HPDE6-E6E7 (cell line): Measurements from ENCODE around the gene DIPK1C.

ENCODE experiments used
- DNase-seq: peaks from one replicate; pipeline ENCODE4 v3.0.0; 2011; ENCODE audit warnings: missing footprints; ENCODE audit errors: extremely low spot score

The DIPK1C gene

DNA sequence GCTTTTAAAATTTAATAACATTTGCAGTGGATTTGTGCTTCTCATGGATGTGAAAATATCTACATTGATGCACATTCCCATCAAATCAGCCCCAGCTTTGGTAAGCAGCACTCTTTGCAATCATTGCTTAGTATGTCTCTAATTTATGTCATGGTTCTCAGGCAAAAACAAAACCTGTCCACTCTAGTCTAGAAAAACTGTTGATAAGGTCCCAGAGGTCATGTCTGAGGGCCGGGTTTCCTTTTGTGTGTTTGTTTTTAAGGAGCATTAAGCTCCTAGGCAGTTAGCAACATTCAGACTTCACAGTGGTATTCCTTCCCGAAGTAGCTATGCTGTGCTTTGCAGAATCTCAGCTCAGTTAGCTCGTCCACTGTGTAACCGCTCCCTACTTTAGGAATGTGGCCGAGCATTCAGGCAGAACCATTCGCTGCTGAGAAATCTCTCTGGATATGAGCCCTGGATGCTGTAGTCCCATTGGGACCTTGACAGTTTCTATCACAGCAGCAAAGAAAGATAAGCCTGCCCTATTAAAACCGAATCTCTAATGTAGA lies 4.0 kb downstream of the DIPK1C start:
- DNase-seq, result no peak

DNA sequence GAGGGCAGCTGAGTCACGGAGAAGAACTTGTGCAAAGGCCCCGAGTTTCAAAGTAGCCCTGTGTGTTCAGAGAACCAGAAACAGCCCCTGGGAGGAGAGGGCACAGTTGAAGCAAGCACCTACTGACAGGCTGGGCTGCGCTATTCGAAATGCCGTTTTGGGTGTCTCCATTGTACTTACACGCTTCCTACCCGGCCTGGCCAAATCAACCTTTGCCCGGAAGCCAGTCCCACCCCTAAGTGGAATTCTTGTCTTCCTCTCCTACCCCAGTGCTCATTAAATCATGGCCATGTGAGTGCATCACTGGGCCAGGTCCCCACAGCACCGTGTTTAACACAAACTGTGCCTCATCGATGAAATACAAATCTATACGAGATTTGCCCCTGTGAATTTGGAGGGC lies 6.0 kb downstream of the DIPK1C start:
- DNase-seq, result no peak

DNA sequence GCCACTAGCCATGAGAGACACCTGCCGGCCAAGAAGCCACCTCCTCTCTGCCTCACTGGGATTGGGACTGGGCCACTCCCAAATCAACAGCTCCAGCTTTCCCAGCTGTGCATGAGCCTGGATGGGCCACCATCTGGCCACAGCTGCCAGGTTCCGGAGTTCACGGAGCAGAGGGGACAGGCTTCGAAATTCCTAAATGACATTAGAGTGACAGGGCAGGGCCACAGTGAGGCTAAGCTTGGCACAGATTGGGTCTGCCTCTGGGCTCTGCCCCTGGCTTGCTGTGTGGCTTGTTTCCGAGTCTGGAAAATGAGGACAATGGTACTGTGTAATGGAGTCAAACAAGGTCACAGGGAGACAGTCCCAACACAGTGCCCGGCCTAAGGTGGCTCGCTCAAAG lies 6.5 kb downstream of the DIPK1C start:
- DNase-seq, result no peak

DNA sequence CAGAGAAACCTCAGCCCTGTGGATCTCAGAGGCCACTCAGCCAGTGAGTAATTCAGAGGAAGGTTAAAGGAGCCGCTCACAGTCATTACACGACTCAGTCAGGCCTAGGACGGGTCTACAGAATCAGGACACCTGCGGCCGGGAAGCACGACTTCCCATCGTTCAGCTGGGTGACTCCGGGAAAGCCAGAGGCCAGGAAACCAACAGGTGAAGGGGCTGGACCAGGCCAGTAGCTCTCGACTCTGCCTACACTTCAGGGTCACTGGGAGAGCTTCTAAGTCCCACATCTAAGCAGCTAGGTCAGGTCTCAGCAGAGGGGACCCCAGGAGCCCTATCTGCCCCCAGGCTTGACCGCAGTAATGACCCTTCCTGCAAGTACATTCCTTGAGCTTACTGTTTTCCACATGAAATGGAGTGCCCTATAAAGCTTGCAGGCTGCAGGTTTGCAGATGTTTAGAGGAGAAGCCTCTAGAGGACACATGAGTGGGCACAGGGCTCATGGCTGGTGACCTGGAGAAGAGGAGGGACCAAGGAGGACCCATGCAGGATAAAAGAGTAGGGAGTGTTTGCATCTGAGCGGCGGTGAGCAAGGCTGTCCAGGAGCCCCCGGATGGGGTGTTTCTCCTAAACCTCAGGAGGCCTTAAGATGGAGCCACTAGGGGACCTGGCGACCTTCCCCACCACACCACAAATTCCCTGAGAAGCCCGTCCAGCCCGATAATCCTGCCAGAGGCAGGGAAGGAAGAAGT lies 9.5 kb downstream of the DIPK1C start:
- DNase-seq, result no peak

DNA sequence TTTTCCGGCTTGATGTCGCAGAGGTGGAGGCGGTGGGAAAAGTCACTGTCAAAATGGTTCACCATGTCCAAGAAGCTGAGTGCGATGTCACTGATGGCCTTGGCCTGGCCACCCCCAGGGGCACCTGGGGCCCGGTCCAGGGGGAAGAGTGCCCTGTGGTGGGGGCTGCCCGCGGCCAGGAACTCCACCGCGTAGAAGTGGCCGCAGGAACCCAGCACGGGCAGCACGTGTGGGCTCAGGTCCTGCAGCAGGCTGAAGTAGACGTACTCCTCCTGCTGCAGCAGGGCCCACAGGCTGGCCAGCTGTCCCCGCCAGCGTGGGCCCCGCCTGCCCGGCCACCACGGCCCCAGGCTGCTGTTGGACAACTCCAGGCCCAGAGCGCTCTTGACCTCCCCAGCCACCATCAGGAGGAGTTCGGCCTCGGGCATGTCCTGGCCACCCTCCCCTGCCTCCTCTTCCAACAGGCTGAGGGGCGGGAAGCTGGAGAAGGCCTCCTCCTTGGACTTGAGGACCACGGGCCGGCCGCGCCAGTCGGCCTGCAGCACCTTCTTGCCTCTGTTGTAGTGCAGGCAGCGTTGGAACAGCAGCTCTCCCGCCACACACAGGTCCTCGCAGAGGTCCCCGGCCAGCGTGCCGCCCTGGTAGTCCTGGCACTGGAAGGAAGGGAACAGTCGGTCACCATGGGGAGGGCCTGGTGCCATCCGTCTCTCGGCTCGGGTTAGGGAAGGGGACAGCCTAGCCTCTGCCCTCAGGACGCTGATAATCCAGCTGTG lies 10.3 kb downstream of the DIPK1C start:
- no peak for DNase-seq

DNA sequence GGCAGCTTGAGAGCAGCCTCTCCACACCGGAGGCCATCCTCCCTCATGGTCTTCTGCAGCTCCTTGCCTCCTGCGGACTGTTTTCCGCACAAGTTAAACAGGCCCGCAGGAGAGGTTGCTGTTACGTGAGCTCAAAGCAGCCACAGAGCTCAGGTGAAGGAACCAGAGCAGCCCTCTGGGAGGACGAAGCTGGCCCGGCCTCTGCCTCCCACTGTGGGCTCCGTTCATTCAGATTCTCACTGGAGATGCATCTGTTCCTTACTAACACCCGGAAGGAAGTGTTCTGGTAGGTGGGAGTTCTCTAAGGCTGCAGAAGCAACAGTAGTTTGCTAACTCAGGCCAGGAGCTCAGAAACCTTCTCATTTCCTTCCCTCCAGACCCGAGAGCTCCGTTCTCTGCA lies 10.9 kb downstream of the DIPK1C start:
- DNase-seq, result no peak

DNA sequence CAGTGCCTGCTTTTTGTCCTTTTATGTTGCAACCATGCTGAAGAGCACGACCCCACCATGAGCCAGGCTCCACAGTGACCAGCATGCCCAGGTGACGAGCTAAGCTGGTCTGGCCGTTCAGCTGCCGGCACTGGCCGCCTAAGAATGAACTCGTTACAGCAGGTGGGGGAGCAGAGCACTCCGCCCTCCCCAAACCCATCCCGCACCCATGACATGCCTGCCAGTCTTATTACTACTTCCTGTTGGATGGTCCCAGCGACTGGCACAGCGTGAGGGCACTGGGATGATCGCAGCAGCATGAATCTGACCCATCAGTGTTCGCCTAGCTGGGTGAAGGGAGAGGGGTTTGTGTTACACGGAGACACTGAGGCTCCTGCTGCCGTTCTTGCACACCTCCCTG lies 11.5 kb downstream of the DIPK1C start:
- DNase-seq, result no peak

DNA sequence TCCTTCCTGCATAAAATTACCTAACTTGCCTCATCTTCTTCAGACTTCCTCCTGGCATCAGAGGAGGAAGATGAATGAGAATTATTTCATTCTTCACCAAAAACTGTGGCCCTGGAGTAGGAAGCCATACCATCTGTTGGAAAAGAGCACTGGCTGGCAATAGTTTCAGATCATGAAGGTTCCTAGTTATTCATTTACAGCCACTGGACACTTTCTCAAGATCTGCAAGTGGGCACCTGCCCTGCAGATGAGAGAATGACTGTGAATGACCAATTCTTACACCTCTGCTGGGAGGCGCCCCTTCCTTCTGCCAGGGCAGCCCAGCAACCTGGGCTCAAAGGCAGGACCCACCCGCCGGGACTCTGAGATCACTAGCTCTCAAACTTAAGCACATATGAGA lies 13.0 kb downstream of the DIPK1C start:
- DNase-seq, result no peak

DNA sequence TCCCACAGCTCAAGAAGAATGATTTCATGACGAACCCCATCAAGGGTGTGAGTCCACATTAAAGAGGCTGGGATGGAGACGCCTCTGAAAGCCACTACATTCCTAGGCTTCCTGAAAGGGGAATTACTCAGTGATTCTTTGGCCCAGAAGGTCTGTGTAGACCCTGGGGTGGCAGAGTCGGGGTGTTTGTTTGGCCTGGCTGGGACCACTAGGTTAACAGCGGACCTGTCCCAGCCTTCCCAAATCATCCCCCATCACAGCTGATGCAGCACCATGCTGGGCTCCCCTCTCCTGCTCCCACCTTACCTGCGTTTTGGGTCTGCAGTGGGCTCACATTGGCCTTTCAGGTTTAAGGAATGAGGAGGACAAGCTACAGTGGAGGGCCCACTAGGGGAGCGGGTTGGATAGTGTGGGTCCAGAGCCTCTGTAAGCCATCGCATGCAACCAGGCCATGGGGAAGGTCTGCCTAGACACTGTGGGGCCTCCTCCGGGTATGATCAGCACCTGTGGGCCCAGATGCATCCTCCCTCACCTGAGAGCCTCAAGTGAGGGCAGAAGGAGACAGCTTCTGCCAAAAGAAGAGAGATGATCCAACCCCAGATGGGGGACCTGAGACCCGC lies 16.2 kb downstream of the DIPK1C start:
- DNase-seq, result no peak

DNA sequence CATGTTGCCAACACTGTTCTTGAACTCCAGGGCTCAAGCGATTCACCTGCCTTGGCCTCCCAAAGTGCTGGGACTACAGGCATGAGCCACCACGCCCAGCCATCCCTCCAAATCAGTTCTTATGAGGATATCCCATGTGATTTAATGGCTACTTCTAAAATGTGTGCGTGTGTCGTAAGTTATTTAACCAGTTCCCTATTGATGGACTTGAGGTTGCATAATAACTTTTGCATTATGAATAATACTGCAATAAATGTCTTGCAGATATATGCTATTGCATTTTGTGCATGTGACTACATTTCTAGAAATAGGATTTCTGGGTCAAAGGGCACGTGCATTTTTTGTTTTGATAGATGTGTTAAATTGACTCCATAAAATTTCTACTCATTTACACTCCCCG lies 19.0 kb downstream of the DIPK1C start:
- DNase-seq, result no peak

DNA sequence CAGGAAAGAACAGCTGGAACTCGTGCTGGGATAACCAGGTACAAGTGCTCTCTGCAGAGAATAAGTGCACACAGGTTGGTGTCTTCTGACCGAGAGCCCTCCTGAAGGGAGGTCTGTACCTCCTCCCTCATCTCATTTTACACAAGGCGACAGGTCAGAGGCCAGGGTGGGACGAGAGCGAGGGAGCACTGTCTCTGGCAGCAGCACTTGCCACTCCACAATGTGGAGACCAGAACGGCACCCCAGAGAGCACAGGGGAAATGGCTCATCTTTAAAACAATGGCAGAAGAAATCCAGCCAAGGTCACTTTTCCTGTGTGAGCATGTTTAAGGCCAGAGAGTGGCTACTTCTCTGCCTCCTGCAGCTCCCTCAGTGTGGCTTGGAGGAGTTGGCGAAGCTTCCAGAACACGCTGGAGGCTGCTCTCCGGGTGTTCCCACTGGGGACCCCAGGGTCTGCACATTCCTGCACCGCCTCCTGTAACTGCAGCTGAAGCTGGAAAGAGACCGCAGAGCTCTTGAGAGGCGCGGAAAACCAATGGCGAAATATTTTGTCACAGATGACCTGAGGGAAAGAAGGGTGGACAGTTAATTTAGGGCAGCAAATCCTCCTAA lies 20.8 kb downstream of the DIPK1C start:
- DNase-seq, result no peak

DNA sequence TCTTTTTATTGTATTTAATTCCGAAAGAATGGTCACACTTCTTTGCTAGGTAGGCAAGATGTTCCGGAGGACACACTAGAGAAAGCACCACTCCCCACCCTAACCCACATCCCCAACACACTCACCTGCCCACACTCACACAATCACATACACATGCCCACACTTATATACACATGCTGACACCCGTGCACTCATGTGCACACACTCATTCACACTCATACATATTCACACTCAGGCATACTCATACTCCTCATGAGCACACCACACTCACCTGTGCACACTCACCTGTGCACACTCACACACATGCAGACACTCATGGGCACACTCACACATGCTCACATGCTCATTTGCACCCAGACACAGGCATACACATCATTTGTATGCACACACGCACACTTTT lies 21.4 kb downstream of the DIPK1C start:
- DNase-seq, result no peak

DNA sequence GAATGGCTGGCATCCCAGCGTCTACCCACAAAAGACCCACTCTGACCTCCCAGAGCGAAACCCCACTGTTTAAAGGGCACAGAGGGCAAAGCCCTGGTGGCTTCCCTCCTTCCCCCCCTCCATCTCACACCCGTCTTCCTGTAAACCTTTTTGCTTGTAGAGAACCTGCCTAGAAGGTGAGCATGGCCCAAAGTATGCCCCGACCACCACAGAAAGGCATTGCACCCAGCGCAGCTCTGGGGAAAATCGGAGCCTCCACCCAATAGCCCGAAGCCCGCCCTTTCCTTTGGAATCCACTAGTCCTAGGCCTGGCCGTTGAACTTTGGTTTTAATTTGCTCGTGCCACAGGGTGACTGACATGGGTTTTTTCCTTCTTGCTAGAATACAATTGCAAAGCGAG lies 22.6 kb downstream of the DIPK1C start:
- DNase-seq, result no peak

DNA sequence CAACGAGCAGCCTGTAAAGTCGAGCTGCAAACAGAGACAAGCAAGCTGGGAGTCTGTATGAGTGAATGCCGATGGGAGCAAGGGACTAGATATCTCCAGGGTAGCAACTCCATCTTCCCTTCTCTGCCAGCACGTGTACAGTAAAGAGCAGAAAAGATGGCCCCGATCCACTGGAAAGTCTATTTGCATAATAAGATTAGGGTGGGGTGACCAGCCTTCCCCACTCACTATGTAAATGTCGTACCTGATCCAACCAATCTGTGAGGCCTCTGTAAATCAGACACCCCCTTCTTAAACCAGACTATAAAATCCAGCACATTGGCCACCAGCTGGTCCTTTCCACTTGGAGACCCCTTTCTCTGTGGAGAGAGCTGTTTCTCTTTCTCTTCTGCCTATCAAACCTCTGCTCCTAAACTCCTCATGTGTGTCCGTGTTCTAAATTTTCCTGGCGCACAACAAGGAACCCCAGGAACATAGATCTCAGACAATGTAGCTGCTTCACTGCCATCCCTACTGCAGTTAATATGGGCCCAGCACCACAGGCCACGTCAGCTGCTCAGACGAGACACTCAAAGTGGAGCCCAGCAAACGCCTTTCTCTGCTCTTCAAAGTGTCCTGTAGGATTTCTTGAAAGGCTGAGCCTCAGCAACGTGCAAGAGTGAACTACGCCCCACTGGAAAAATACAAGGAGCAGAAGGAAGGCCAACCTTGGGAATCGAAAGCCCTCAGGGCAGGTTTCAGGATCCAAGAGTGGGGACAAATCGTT lies 26.1 kb downstream of the DIPK1C start:
- DNase-seq, result no peak

DNA sequence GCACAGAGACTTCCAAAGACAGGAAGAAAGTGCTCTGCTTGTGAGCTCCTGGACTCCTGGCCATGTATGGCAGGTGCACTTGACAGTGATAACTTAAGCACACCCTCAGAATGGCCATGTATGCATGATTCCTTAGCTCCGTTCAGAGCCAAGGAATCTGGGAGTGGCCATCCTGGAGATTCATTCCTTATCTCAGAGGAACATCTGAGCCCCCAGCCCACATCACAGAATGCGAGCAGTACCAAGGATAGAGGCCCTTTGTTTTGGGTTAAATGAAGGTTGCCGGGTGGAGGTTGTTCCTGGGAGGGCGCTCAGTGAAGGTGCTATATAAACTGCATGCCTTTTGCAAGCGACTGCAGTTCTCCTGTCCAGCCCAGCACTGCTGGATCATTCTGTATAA lies 26.9 kb downstream of the DIPK1C start:
- DNase-seq, result no peak

DNA sequence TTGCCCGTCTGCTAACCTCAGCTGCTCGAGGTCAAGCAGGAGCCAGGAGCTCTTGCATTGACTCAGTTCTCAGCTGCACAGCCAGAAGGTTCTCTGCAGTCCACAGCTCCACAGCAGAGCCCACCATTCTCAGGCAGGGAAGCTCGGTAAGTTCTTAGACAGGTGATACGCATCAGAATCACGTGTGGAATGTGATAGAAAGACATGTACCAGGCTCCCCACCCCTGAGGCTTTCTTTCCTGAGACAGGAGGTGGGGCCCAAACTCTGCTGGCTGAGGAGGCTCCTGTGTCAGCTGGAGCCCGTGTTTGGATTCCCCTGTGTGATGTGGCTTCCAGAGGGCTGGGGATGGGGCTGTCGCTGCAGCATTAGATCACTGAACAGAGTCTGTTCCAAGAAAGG lies 28.0 kb downstream of the DIPK1C start:
- DNase-seq, result no peak

DNA sequence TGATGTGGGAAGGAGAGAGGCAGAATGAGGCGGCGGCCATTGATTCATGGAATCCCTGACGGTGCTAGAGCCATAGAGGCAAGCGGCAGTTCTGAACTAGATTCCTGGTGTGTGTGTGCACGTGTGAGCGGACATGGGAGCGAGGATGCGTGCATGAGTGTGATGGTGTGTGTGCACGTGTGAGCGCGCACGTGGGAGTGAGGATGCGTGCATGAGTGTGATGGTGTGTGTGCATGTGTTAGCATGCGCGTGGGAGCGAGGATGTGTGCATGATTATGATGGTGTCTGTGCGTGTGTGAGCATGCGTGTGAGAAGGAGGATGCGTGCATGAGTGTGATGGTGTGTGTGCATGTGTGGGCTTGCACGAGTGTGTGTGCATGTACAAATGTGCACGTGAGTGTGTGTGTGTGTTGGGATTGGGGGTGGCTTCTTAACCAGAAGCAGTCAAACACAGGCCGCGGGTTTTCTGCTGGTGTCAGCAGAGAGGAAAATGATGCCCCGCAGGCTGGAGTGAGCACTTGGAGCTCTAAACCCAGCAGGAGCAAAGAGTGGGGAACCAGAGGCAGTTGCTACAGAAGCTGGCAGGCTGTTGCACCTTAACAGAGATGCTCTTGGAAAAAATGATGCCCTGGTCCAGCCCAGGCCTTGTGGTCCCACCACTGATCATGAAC lies 29.5 kb downstream of the DIPK1C start:
- DNase-seq, result no peak

DNA sequence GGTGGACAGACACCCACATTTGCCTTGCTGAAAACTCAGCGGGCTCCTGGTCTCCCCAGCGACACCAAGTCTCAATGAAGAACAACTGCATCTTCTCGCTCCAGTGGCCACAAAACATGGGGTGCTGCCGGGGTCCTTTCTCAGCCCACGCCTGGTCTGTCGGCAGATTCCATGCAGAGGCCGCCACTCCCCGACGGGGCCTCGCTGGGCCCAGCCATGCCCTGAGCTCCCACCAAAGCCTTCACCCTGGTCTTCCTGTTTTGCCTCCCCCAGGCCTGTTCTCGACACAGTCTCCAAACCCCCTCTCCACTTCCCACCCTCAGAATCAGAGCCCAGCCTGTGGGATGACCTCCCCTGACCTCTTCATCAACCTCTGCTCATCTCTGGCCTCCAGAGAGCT lies 31.2 kb downstream of the DIPK1C start:
- no peak for DNase-seq

DNA sequence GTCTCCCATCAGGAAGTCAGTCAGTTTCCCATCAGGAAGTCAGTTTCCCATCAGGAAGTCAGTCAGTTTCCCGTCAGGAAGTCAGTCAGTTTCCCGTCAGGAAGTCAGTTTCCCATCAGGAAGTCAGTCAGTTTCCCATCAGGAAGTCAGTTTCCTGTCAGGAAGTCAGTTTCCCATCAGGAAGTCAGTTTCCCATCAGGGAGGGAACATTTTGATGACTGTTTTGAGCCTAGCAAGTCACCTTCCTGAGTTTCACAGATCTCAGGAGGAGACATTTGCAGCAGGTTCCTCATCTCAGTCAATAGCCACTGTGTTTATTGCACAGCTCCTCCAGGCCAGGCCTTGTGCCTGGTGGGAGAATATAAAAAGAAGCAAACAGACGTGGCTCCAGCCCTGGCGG lies 31.9 kb downstream of the DIPK1C start:
- DNase-seq, result no peak

DNA sequence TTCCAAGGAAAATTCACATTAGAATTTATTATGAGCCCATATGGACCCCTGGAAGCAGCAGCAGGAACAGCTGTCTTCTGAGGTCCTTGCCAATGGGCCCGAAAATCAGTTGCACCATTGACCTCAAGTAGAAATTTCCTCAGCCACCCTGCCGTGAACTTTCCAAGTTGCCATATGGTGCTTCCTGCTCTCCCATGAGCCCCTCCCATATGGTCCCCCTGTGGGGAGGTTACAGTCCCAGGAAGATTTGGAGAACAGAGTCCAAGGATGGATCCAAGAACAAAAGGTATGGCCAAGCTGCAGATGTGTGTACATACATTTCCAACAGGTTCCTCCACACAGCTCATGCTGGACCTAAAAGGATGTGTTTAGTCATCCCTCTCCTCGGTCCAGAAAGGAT lies 34.6 kb downstream of the DIPK1C start:
- DNase-seq, result no peak

DNA sequence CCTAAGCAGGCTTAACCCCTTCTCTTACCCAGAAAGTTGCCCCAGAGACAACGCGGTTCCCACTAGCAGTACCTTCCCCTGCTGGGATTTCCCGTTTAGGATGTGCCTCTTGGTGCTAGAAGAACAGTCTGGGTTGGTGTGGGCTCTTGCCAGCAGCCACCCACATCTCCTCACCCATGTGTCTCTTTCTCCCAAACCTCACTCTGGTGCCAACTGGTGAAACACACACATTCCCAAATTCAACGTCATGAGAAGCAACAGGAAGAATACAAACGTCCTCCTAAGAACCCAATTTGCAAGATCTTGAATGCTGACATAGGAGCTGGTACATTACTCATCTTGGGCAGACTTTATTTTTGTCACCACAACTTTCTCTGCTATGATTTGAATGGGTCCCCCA lies 36.2 kb downstream of the DIPK1C start:
- DNase-seq, result no peak
